Neural crest cell (in vitro differentiated cells): ENCODE results near the gene SLC46A2. TPM values are rescaled to one million over a fixed set of nuclear protein-coding genes. Genes with fewer than 3 reads are reported as not detected.

ENCODE experiments used
- DNase-seq: peaks from one replicate; pipeline ENCODE4 v3.0.0; 2021; ENCODE audit warnings: low read depth, mixed read lengths, low spot score
- H3K27ac Mint-ChIP-seq: one replicate; pipeline ENCODE4 v1.8.0; 2021; ENCODE audit warnings: mild to moderate bottlenecking, mixed read lengths; ENCODE audit not compliant: unreplicated experiment
- H3K27me3 Mint-ChIP-seq: 2 replicates; pipeline ENCODE4 v1.8.0; 2021; ENCODE audit warnings: low read depth, mild to moderate bottlenecking, mixed read lengths
- H3K36me3 Mint-ChIP-seq: 2 replicates; pipeline ENCODE4 v1.8.0; 2021; ENCODE audit warnings: low read depth, mild to moderate bottlenecking, mixed read lengths
- H3K4me1 Mint-ChIP-seq: 2 replicates; pipeline ENCODE4 v1.8.0; 2021; ENCODE audit warnings: mixed read lengths
- H3K4me3 Mint-ChIP-seq: one replicate; pipeline ENCODE4 v1.8.0; 2021; ENCODE audit warnings: mild to moderate bottlenecking, mixed read lengths
- H3K9me3 Mint-ChIP-seq: 2 replicates; pipeline ENCODE4 v1.8.0; 2021; ENCODE audit warnings: mixed read lengths
- CTCF ChIP-seq: fragments of 200-600 bp; sonication (generic); conservative IDR thresholded peaks from 2 replicates; pipeline ENCODE4 v1.5.0; 2021; ENCODE audit warnings: antibody characterized with exemption, mild to moderate bottlenecking
- total RNA-seq: library from RNA; stranded (reverse); gene quantifications from 2 replicates; pipeline ENCODE4 v1.2.1, GENCODE V29; 2021

Gene SLC46A2
- total RNA-seq, 1 donor from 2014 or later = not detected

GRCh38 chr9:112894699-112895098, 4.0 kb upstream of the SLC46A2 start:
- no peak for TF ChIP-seq CTCF
- Mint-ChIP-seq H3K27ac (no peak overlapping the region), H3K27me3 (peaks cover 64% of the 10 kb centered on the region), H3K36me3 (no peaks in the 10 kb centered on the region), H3K4me1 (no peaks in the 10 kb centered on the region), H3K4me3 (no peak overlapping the region), H3K9me3 (peaks cover 3% of the 10 kb centered on the region)
- DNase-seq = no peak

- Mint-ChIP-seq H3K36me3 (no peaks in the 10 kb centered on the region), H3K9me3 (peaks cover 3% of the 10 kb centered on the region), H3K4me1 (no peaks in the 10 kb centered on the region), H3K4me3 (no peak overlapping the region), H3K27ac (no peak overlapping the region), H3K27me3 (peaks cover 64% of the 10 kb centered on the region)
- no peak for DNase-seq
- no peak for TF ChIP-seq CTCF
These were observed 3.4 kb upstream of the SLC46A2 start for GRCh38 chr9:112894041-112894440.

- no peak overlapping the region for H3K4me3 Mint-ChIP-seq
- no peaks in the 10 kb centered on the region for H3K36me3 Mint-ChIP-seq
- no peak for DNase-seq
- no peak for TF ChIP-seq CTCF
- H3K4me1 Mint-ChIP-seq = no peaks in the 10 kb centered on the region
- H3K9me3 Mint-ChIP-seq = peaks cover 3% of the 10 kb centered on the region
- no peak overlapping the region for H3K27ac Mint-ChIP-seq
- peaks cover 56% of the 10 kb centered on the region for H3K27me3 Mint-ChIP-seq
These were observed 2.3 kb upstream of the SLC46A2 start for GRCh38 chr9:112892981-112893380.

GRCh38 chr9:112891521-112891920, 845 bp upstream of the SLC46A2 start:
- no peak for DNase-seq
- Mint-ChIP-seq H3K4me3 (no peak overlapping the region), H3K36me3 (no peaks in the 10 kb centered on the region), H3K4me1 (no peaks in the 10 kb centered on the region), H3K27ac (no peak overlapping the region), H3K27me3 (peaks cover 53% of the 10 kb centered on the region), H3K9me3 (peaks cover 3% of the 10 kb centered on the region)
- TF ChIP-seq CTCF = no peak

- Mint-ChIP-seq H3K27me3 (peaks cover 30% of the 10 kb centered on the region), H3K36me3 (no peaks in the 10 kb centered on the region), H3K27ac (no peak overlapping the region), H3K4me3 (no peak overlapping the region), H3K4me1 (no peaks in the 10 kb centered on the region), H3K9me3 (no peaks in the 10 kb centered on the region)
- DNase-seq = no peak
- no peak for TF ChIP-seq CTCF
These were observed 3.3 kb downstream of the SLC46A2 start for GRCh38 chr9:112887381-112887780.

GRCh38 chr9:112886351-112886750, 4.3 kb downstream of the SLC46A2 start:
- Mint-ChIP-seq H3K27me3 (peaks cover 20% of the 10 kb centered on the region), H3K27ac (no peak overlapping the region), H3K4me1 (no peaks in the 10 kb centered on the region), H3K36me3 (no peaks in the 10 kb centered on the region), H3K9me3 (peaks cover 3% of the 10 kb centered on the region), H3K4me3 (no peak overlapping the region)
- DNase-seq = no peak
- TF ChIP-seq CTCF = no peak
